H1 (cell line): ENCODE results near the gene ING4. TPM values are rescaled to one million over a fixed set of nuclear protein-coding genes. Genes with fewer than 3 reads are reported as not detected.

Experiments
- ATF2 ChIP-seq: IDR thresholded peaks from 2 replicates; pipeline ENCODE4 v1.6.1; 2012; ENCODE audit warnings: low read length, inconsistent platforms
- BACH1 ChIP-seq: IDR thresholded peaks from 2 replicates; pipeline ENCODE4 v1.6.1; 2012; ENCODE audit warnings: low read length, improper control_type of control experiment
- CREB1 ChIP-seq: IDR thresholded peaks from 2 replicates; pipeline ENCODE4 v1.6.1; 2012; ENCODE audit warnings: inconsistent platforms
- CTCF ChIP-seq, 3 experiments: IDR thresholded peaks; 1 replicate in 2 of 3; 2 replicates in 1 of 3; pipeline versions ENCODE4 v1.5.1 to v1.6.1; 2011; ENCODE audit warnings: low read length in 3 of 3, mild to moderate bottlenecking in 3 of 3, inconsistent platforms in 2 of 3, low read depth in 1 of 3, moderate library complexity in 1 of 3; ENCODE audit not compliant: insufficient read depth in 1 of 3; ENCODE audit errors: control extremely low read depth in 1 of 3
- FOSL1 ChIP-seq: IDR thresholded peaks from 2 replicates; pipeline ENCODE4 v1.6.1; 2011; ENCODE audit warnings: mild to moderate bottlenecking, low read depth, low read length, moderate library complexity; ENCODE audit not compliant: insufficient read depth
- HDAC2 ChIP-seq, 2 experiments: fragments of 300-600 bp in 1 of 2; sonication (generic) in 1 of 2; IDR thresholded peaks; 2 replicates each; pipeline ENCODE4 v1.6.1; 2011 to 2012; ENCODE audit warnings: low read depth in 2 of 2, low read length in 2 of 2, mild to moderate bottlenecking in 2 of 2, moderate library complexity in 2 of 2, borderline replicate concordance in 1 of 2, inconsistent platforms in 1 of 2
- HDAC6 ChIP-seq: IDR thresholded peaks from one replicate; pipeline ENCODE4 v1.7.1; 2012; ENCODE audit warnings: low read depth, mild to moderate bottlenecking, inconsistent platforms, low read length, moderate library complexity
- PHF8 ChIP-seq: fragments of 200-600 bp; sonication (generic); conservative IDR thresholded peaks from 2 replicates; pipeline ENCODE4 v1.7.1; 2012; ENCODE audit warnings: low read depth, mild to moderate bottlenecking, inconsistent platforms, low read length, moderate library complexity
- POU5F1 ChIP-seq: IDR thresholded peaks from 2 replicates; pipeline ENCODE4 v1.6.1; 2011; ENCODE audit warnings: low read depth, mild to moderate bottlenecking, low read length, moderate library complexity
- RAD21 ChIP-seq, 2 experiments: IDR thresholded peaks in 1 of 2; conservative IDR thresholded peaks in 1 of 2; 2 replicates each; pipeline ENCODE4 v1.6.1; 2011; ENCODE audit warnings: low read depth in 2 of 2, low read length in 2 of 2, improper control_type of control experiment in 1 of 2, inconsistent platforms in 1 of 2, mild to moderate bottlenecking in 1 of 2, moderate library complexity in 1 of 2
- RFX5 ChIP-seq: IDR thresholded peaks from 2 replicates; pipeline ENCODE4 v1.6.1; 2011; ENCODE audit warnings: low read depth, low read length, improper control_type of control experiment, borderline replicate concordance
- RNF2 ChIP-seq: fragments of 200-900, 300-1000 bp; sonication (generic); IDR thresholded peaks from 2 replicates; pipeline ENCODE4 v1.7.1; 2016; ENCODE audit warnings: borderline replicate concordance, low read depth, mild to moderate bottlenecking, antibody characterized with exemption, low read length; ENCODE audit not compliant: poor library complexity, severe bottlenecking; ENCODE audit errors: missing control alignments
- SP1 ChIP-seq: IDR thresholded peaks from 2 replicates; pipeline ENCODE4 v1.6.1; 2011; ENCODE audit warnings: low read depth, low read length
- SP4 ChIP-seq: IDR thresholded peaks from 2 replicates; pipeline ENCODE4 v1.6.1; 2012; ENCODE audit warnings: low read length, inconsistent platforms
- SRF ChIP-seq: IDR thresholded peaks from 2 replicates; pipeline ENCODE4 v1.6.1; 2011; ENCODE audit warnings: mild to moderate bottlenecking, low read depth, low read length, moderate library complexity
- polyA plus RNA-seq, 7 experiments: library from polyadenylated mRNA; depleted of rRNA in 3 of 7; stranded (reverse) in 5 of 7; unstranded in 2 of 7; fragments of >200 nt in 5 of 7; fragments of 200-250 nt in 2 of 7; gene quantifications; 1 replicate in 5 of 7; 2 replicates in 1 of 7; 4 replicates in 1 of 7; pipeline versions ENCODE4 v1.2.1 to v1.2.3, GENCODE V29; 2011 to 2013; ENCODE audit warnings: missing spikeins in 2 of 7, mixed read lengths in 2 of 7
- total RNA-seq: library from RNA; stranded (reverse); fragmentation: NEBNext Ultra II Directional; extraction: Animal tissue kit (Norgen Biotek cat#: 25700); gene quantifications from 2 replicates; pipeline ENCODE4 v1.2.1, GENCODE V29; 2021

The ING4 gene
- total and polyA plus RNA-seq, 2 of the 8 experiments (the other 6 are each of a cell fraction or from before 2014, with no cell fraction given), result 22.9 to 28.6 TPM

GRCh38 chr12:6688999-6689882 lies 26.3 kb upstream of the ING4 start, which contains the start of gene ZNF384 (continued):
- TF ChIP-seq SP4, result no peak
- 0 out of 2 replicates have a peak, but pooled peaks have one; percentile 1 for TF ChIP-seq ATF2
- peak; percentile 93 for TF ChIP-seq PHF8
- no peak for TF ChIP-seq SRF
- no peak for TF ChIP-seq POU5F1
- TF ChIP-seq RNF2, result no peak
- no peak for TF ChIP-seq SP1
- no peak for TF ChIP-seq RFX5
- peak; percentile 96 for TF ChIP-seq CREB1
- TF ChIP-seq RAD21 (IDR thresholded peaks at IDR 0.05 in 1 of 2, conservative IDR thresholded peaks at IDR 0.05 in 1 of 2; ENCODE audit: low read depth in 2 of 2, low read length in 2 of 2), result no peak
- TF ChIP-seq HDAC2 (IDR thresholded peaks at IDR 0.05; ENCODE audit: borderline replicate concordance in 1 of 2, low read depth in 2 of 2, low read length in 2 of 2), result no peak
- TF ChIP-seq CTCF (IDR thresholded peaks at IDR 0.05; ENCODE audit: control extremely low read depth in 1 of 3, insufficient read depth in 1 of 3, low read depth in 1 of 3, low read length in 3 of 3), result no peak
- no peak for TF ChIP-seq HDAC6
- TF ChIP-seq BACH1, result peak; percentile 67
- no peak for TF ChIP-seq FOSL1
